GM18499 (cell line): ENCODE measurements around the gene NLGN1.

Experiments used
- ATAC-seq: cut with Tn5 transposase; IDR thresholded peaks from one replicate; pipeline ENCODE4 v1.9.1; 2021; ENCODE audit warnings: moderate number of reproducible peaks; ENCODE audit not compliant: insufficient read depth, unreplicated experiment

The NLGN1 gene

DNA sequence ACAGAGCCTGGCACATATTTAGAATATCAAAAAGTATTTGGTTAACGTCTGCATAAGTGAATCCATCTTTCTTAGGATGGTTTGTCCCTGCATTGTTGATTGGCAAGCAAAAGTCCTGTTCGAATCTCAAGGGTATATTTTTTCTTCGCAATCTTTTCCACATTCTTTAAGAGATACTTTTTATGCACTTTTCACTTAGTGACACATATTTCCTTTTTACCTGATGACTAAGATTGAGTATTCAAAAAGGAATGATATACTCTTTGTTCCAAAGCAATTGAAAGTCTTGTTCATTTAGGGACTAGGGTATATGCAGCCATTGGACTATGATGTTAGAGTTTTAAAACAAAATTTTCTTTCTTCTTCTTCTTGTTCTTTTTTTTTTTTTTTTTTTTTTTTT, 349.9 kb downstream of the NLGN1 start:
- no peak for ATAC-seq

DNA sequence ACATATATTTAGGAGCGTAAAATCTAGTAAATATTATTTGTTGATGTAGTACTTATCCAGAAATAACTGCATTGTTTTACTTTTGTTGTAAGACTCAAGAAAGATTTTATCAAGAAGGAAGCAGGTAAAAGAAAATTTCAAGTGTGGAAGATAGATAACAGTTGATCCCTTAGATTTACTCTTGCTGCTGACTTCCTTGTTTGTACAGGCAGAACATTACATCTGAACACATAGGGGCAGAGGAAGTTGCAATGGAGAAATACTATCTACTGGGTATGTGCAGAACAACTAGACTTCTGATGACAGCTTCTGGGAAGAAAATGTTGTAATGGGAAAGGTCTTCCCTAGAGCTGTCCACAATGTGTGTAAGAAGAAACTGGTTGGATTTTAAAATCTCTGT, 350.6 kb downstream of the NLGN1 start:
- no peak for ATAC-seq

DNA sequence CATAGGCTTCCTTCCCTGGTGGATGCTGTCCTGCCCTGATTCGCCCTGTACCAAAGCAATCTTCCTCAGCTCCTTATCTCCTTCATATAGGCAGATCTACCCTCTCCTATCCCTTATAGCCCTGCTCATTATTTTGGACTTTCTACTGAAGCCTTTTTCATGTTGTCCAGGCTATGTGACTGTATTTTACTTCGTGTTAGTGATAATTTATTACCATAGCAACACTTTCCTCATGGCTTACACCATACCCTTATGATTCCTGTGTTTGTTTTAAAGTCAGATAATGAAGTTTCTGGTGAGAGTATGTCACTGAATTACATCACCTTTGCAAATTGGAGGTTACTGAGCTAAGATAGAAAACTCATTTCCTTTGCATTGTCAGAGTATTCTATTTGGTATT, 352.6 kb downstream of the NLGN1 start:
- ATAC-seq: no peak

DNA sequence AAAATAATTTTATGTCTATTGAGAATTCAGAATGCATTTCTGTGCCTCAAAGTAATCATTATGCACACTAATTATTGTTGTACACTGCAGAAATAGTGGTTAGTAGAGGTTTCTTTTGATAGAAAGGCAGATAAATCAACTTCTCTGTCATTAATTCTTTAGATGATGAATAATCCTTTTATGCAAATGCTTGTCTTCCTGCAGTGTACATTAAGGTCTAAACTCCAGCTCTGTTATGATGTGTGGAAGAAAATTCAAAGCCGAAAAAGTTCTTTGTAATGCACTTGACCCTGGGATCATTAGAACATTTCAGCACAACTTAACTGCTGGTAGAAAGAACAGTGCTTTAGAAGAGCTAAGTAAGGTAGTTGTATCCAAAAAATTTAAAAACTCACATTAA, 353.0 kb downstream of the NLGN1 start:
- no peak for ATAC-seq

DNA sequence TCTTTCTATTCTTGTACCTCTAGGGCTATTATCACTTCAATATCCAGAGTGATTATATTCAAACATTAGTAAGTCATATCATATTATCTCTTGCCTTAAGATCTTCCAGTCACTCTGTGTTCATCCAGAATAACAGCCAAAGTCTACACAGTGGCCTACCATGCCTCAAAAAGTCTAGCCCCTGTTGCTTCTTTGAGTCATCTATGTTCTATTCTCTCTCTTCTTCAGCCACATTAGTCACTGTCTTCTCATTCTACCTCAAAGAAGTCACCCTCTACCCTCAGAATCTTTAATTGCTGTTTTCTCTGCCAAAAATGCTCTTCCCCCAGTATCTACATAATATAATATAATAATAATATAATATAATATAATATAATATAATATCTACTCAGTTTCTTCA, 356.0 kb downstream of the NLGN1 start:
- ATAC-seq: no peak

DNA sequence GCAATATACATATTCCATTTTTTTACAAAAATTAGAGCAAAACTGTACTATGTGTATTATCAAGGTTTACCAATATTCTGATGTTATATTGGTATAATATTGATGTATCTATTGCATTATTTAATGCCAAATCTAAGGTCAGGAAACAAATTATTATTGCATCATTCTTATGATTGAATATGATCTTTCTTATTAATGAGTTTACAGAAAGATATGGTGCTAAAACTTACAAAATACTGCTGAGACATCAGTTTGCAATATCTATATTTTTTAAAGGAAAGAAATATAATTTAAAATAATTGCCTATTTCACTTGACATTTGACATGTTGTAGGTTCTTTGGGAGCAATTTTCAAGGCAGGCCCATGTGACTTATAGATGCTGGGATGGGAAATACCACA, 357.6 kb downstream of the NLGN1 start:
- no peak for ATAC-seq

DNA sequence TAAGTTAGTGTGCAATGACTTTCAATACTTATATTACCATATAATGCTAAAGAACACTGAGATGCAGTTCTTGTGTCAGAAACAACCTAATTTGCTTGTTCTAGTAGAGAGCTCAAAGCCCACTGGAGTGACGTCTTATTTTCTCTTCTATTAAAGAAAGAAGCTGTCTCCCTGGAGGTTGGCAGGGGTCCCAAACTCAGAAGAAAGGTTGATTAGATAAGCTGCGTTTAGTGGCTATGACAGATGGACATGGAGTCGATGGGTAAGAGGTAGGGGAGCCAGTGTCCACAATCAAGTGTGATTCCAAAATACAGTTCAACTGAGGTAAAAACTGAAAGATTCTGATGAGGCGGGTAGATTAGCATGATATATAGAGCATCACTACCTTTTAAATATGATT, 363.6 kb downstream of the NLGN1 start:
- no peak for ATAC-seq

DNA sequence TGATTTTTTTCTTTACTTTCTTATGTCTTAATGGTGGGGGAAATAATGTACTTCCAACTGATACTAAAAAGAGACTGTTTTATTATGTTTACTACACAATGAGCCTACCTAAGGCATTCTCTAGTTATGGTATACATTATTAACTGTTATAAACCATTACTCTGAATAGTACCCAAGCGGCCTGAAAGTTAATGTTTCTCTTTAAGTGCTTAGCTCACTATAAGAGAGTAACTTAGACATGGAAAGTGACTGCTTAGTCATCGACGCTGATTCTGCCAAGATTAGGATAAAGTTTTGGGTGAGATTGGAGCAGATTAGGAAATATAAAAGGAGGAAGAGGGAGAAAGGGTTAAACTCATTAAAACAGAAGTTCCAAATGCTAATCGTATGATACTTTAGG, 365.0 kb downstream of the NLGN1 start:
- no peak for ATAC-seq

DNA sequence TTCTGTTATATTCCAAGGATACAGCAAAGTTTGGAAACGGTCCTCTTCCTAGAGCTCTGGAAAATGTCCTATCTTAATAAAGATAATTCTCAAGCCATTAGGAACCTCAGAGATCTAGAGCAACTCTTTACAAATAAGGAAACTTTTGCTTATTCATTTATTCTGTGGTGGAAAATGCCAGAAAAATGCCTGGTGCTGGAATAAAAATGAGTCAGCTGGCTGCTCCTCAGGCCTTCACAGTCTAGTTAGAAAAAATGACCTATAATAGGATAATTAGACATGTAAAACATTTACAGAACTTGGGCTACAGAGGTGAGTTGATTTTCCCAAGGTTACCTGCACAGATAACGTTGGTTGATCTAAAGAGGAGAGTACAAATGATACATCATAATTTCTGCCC, 372.5 kb downstream of the NLGN1 start:
- no peak for ATAC-seq

DNA sequence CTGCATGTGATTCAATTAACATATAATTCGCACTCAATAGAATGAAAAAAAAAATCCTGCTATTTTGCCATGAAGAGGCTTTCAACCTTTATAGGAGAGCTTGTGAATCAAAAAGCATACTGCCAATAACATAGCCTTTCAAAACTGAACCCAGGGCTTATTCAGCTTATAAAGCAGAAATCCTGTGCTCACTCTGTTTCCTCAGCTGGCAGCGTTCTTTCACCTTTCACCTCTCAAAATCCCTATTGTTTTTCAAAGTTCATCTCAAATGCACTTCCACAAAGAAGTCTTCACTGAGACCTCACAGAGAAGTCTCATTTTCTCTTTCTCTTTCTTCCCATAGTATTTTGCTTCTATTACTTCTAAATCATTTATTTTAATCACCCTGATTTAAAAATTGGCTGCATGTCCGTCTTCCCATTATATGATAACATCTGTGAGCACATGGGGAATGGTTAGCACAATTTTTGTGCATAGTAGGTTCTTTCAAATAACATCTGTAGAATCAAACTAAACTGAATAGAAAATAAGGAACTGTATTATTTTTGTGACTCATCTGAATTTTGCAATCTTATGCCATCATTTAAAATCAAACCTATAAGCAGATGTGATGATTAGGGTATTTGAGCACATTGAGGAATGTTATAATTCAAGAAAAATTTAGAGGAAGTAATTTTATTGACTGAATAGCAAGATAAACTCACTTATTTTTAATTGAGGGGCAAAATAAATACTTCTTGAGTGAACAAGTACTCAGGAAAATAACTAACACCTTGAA, 373.4 kb downstream of the NLGN1 start:
- no peak for ATAC-seq

DNA sequence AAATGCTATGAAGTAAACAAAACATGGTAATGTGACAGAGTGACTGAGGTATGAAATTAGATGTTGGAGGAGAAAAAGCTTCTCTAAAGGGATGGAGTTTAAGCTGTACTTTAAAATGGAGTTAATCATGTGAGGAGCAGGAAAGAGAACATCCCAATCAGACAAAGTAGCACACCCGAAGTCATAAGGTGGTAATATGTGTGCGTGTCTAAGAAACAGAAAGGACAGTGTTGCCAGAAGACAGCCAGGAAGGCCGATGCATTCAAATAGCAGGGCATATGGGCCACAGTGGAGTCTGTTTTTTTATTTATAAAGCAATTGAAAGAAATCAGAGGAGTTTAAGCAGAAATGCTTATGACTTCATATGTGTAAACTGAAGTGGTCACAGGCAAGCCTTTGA, 376.3 kb downstream of the NLGN1 start:
- ATAC-seq: no peak

DNA sequence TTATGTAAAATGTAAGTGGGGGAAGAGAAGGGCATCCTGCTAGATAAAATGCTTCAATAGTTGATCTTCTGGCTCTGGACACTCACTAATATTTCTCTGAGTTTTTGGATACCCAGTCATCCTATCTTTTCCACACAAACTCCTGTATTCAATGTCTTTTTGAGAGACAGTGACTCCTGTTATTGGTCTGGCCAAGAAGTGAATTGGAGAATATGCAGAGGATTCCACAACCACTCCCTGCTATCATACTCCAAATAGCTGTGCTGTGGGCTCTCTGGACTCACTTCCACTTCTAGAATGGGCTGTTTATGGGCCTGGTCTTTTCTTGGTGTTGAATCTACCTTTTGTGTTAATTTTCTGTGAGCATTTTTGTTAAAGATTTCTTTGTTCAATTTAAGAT, 376.8 kb downstream of the NLGN1 start:
- ATAC-seq: no peak

DNA sequence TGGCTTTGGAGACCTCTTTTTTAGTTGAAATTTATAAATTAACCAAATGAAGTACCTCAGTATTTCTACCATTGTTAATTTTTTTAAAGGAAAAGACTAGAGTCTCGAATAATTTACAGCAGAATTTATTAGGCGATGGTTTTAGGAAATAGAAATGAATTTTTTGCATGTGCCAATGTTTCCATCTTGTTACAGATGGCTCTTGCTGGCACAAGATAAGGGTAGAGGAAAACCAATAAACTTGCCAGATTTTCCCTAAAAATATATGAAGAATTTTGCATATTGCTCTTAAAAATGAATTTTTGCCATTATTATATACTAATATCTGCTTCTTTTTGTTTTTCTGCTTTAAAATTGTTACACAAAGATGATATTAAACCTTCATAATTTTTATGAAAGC, 380.7 kb downstream of the NLGN1 start:
- no peak for ATAC-seq

DNA sequence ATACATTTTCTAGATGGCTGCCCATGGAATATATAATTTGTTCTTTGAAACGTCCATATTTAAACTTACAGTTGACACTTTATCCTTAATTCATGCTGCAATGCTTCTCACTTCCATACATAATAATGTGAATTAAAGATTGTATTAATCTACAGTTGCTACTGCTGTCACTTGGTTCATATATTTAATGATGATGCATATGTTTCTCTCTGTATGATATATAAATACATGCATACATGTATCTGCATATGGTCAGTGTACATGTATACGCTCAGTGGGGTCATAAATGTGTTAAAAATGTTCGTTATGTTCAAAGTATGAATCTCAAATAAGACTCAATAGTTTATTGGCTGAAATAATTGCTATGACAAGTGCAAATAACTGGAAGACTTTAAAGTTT, 382.5 kb downstream of the NLGN1 start:
- no peak for ATAC-seq

DNA sequence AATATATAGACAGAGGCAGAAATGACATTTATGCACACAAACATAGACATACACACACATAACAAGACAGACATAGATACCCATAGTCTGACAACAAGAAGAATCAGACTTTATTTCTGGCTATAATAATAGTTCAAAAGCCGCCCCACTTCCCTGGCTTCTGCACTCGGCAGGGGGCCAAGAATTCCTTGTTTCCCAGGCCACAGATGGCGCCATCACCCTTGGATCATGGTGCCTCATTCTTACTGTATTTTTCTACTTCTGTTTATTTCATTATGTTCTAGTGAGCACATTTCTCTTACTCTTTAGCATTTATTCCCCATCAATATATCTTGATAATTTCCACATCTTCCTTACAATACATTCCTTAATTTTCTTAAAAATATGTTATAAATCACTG, 387.5 kb downstream of the NLGN1 start:
- ATAC-seq: no peak

DNA sequence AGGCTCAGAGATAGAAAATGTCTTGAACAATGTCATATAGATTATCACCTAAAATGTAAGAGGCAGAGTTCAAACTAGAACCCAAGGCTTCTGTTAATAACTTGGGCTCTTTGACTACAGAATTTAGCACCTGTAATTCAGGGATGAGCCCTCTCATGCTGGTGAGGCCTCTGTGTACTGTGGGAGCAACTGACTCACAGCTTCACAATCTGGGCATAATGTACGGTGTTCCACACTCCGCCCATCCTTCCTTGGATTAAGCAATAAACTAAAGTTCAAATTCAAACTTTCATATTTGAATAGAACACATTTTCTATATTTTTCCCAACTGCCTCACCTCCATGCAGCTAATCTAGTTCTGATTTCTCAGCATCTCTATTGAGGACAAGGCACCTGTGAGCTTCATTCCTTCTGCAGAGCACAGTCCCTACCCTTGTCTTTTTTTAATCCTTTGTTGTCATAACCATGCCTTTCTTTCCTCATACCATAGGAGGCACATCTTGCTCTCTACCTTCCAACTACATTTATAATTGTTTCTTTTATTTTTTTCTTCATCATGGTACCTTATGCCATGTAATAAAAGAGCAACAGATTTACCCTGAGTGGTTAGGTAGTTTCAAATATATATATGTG, 392.1 kb downstream of the NLGN1 start:
- no peak for ATAC-seq

DNA sequence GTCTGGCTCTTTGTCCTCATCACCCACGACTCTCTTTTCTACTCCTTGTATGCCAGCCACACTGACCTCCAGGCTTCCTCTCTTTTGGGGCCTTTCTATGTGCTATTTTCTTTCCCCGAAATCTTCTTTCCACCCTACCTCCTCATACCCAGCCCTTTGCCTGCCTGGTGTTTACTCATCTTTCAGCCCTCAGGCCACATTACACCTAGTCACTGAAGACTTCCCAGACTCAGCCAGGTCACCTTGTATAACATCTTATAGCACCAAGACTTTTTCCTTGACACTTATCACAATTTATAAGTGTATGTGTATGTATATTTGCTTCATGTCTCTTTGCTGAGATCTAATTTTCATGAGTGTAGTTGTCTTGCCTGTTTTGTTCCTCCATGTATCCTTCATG, 396.4 kb downstream of the NLGN1 start:
- ATAC-seq: no peak

DNA sequence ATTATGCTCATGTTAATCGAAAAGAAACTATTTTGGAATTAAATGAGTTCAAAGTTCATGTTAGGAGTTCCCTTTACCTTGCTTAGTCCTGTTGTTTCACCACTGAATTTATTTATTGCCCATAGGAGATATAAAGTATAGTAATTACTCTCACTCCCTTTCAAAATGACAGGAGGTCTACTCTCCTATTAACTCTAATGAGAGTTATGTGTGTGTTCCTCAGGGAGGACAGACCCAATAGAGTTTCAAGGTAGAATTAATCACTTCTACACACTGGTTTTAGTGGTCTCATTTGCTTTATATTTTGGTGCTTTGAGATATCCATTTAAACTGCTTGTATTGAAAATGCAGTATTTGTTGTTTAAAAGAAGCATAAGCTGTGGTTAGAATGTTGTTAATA, 398.9 kb downstream of the NLGN1 start:
- ATAC-seq: no peak

DNA sequence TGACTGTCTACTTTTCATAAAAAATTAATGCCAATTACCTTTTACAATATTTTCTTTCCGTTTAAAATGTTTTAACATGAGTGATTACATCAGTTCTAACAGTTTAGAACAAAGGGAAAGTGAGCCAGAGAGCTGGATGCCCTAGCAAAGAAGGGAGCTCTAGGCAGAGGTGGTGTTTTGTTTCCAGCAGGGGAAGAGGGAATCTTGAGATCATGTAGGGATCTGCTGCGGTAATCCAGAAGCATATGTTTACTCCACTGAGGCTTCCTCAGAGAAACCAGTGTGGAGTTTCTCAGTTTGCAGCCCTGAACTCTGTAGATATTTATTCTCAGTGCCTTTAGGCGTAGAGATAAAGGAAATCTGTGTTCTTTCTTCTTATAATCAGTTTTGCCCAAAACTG, 399.3 kb downstream of the NLGN1 start:
- ATAC-seq: no peak

DNA sequence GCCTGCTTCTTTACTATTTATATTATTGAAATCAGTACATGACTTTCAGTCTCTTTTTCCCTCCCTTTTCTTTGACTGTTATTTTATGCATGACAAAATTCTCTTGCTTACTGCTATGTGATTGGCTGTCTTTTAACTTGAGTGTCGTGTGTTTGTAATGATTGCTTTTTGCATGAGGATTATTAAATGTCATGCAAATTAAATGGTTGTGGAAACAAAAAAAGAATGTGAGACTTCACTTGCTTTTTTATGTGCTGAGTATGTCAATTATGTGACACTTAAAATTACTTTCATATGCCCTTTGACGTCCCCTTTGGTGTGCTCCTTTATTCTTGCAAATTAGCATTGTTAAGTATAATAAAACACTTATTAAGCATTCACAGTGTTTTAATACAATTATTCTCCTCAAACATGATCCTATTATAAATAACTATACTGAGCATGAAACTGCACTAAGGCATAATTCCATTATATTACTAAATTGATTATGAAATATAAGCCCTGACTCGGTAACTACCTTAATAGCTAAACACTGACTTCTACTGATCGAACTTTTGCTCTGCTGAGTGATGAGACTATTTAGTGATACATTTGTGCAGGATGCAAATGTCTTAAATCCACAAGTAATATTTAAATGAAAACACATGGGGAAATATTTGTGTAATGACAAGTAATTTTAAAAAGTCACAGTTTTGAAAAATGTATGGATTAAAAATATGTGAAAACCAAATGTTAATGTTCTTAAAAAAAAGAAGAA, 401.7 kb downstream of the NLGN1 start:
- no peak for ATAC-seq

DNA sequence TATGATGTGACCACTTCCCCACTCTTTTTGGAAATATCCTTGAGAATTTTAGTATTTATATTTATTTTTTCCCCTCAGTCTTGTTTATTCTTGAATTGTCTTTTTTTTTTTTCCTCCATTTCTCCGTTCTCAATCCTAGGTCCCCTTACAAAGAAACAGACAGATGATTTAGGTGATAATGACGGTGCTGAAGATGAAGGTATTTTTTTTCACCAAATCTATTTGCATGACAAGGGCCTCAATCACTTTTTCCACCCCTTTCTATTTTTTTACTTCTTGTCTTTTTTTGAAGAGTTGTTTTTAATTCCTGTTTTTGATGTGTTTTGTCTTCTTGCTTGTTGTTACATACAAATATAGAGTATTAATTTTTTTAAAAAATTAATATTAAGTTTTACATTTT, 402.6 kb downstream of the NLGN1 start:
- ATAC-seq: no peak

DNA sequence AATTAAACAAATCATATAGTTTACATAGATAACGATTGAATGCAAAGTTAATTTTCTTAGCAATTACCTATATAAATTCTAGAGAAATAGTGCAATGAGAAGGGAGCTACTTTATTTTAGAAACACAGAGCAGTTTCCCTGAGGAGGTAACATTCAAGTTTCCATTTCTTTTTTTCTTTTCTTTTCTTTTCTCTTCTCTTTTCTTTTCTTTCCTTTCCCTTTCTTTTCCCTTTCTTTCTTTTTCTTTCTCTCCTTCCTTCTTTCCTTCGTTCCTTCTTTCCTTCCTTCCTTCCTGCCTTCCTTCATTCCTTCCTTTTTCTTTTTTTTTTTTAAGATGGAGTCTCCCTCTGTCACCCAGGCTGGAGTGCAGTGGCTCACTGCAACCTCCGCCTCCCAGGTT, 417.3 kb downstream of the NLGN1 start:
- no peak for ATAC-seq
